Skeletal muscle tissue (tissue), 4 donors: ENCODE data around the gene SMG6. TPM values are rescaled to one million over a fixed set of nuclear protein-coding genes. Genes with fewer than 3 reads are reported as not detected.

ENCODE experiments used
- H3K27ac ChIP-seq: one replicate; pipeline ENCODE4 v1.7.0; 2013; ENCODE audit warnings: mild to moderate bottlenecking, low read depth, low read length, inconsistent platforms
- H3K27me3 ChIP-seq, 3 donors: one replicate each; pipeline ENCODE4 v1.7.0; 2013; ENCODE audit warnings: low read length in 3 of 3; ENCODE audit not compliant: control insufficient read depth in 3 of 3, insufficient read depth in 3 of 3
- H3K36me3 ChIP-seq, 3 donors: one replicate each; pipeline ENCODE4 v1.7.0; 2013; ENCODE audit warnings: low read length in 3 of 3; ENCODE audit not compliant: control insufficient read depth in 3 of 3, insufficient read depth in 3 of 3
- H3K4me1 ChIP-seq, 3 donors: one replicate each; pipeline ENCODE4 v1.7.0; 2013; ENCODE audit warnings: low read length in 3 of 3, mild to moderate bottlenecking in 3 of 3; ENCODE audit not compliant: control insufficient read depth in 3 of 3, insufficient read depth in 3 of 3
- H3K4me3 ChIP-seq, 3 donors: one replicate each; pipeline ENCODE4 v1.7.0; 2013; ENCODE audit warnings: low read length in 3 of 3
- H3K9ac ChIP-seq, 3 donors: one replicate each; pipeline ENCODE4 v1.7.0; 2013; ENCODE audit warnings: low read length in 3 of 3, mild to moderate bottlenecking in 3 of 3, moderate library complexity in 2 of 3, low read depth in 1 of 3
- H3K9me3 ChIP-seq, 3 donors: one replicate each; pipeline ENCODE4 v1.7.0; 2013; ENCODE audit warnings: low read length in 3 of 3; ENCODE audit not compliant: control insufficient read depth in 3 of 3
- total RNA-seq: library from RNA; depleted of rRNA; stranded (reverse); fragments of >200 nt; gene quantifications from one replicate; pipeline ENCODE4 v1.2.3, GENCODE V29; 2014
- donor health status: Osteomylitis.

Gene SMG6
- total RNA-seq, 1 donor from 2014 or later: 13.6 TPM

GRCh38 chr17:2223617-2223927 is 80.0 kb downstream of the SMG6 start:
- Histone ChIP-seq H3K9ac (peak overlapping the region; percentile 46 to 73 (median 61)), H3K27ac (peak overlapping the region; percentile 75)

GRCh38 chr17:2222901-2223616 is 80.5 kb downstream of the SMG6 start:
- peak overlapping the region; percentile 75 for H3K27ac ChIP-seq
- no peaks in the 10 kb centered on the region for H3K9me3 ChIP-seq
- H3K4me1 ChIP-seq: peaks cover 20 to 39% (median 39%) of the 10 kb centered on the region in 3 donors
- H3K27me3 ChIP-seq: no peaks in the 10 kb centered on the region
- no peaks in the 10 kb centered on the region for H3K36me3 ChIP-seq
- H3K4me3 ChIP-seq: peak overlapping the region in 1 of 3 donors; percentile 1
- H3K9ac ChIP-seq: peak overlapping the region; percentile 46 to 73 (median 61)

More at GRCh38 chr17:2223617-2223927, 80.0 kb downstream of the SMG6 start:
- H3K9me3 ChIP-seq: no peaks in the 10 kb centered on the region
- H3K4me1 ChIP-seq: peaks cover 20 to 39% (median 39%) of the 10 kb centered on the region in 3 donors
- H3K36me3 ChIP-seq: no peaks in the 10 kb centered on the region
- peak overlapping the region in 1 of 3 donors; percentile 1 for H3K4me3 ChIP-seq
- H3K27me3 ChIP-seq: no peaks in the 10 kb centered on the region

GRCh38 chr17:2222301-2222700 is 81.3 kb downstream of the SMG6 start:
- Histone ChIP-seq H3K9me3 (no peaks in the 10 kb centered on the region), H3K9ac (no peak overlapping the region), H3K36me3 (no peaks in the 10 kb centered on the region), H3K27ac (peak overlapping the region; percentile 75), H3K4me3 (no peak overlapping the region), H3K4me1 (peaks cover 20 to 38% (median 36%) of the 10 kb centered on the region in 3 donors), H3K27me3 (no peaks in the 10 kb centered on the region)

DNA sequence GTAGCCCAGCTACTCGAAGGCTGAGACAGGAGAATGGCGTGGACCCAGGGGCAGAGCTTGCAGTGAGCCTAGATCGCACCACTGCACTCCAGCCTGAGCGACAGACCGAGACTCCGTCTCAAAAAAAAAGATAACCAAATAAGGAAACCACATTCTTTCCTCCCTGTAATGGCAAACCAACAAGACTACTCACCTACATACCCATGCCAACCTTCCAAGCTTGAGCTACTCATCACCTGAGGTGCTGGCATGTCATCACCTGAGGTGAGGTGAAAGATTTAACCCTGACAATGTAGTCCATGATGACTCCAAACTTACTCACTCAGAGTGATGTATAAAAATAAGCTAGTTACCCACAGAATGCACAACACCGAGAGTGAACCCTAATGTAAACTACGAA is 85.2 kb downstream of the SMG6 start:
- Histone ChIP-seq H3K4me1 (peaks cover 41 to 44% (median 42%) of the 10 kb centered on the region in 3 donors), H3K36me3 (no peaks in the 10 kb centered on the region), H3K27ac (no peak overlapping the region), H3K27me3 (no peaks in the 10 kb centered on the region), H3K9me3 (no peaks in the 10 kb centered on the region), H3K4me3 (no peak overlapping the region), H3K9ac (no peak overlapping the region)

DNA sequence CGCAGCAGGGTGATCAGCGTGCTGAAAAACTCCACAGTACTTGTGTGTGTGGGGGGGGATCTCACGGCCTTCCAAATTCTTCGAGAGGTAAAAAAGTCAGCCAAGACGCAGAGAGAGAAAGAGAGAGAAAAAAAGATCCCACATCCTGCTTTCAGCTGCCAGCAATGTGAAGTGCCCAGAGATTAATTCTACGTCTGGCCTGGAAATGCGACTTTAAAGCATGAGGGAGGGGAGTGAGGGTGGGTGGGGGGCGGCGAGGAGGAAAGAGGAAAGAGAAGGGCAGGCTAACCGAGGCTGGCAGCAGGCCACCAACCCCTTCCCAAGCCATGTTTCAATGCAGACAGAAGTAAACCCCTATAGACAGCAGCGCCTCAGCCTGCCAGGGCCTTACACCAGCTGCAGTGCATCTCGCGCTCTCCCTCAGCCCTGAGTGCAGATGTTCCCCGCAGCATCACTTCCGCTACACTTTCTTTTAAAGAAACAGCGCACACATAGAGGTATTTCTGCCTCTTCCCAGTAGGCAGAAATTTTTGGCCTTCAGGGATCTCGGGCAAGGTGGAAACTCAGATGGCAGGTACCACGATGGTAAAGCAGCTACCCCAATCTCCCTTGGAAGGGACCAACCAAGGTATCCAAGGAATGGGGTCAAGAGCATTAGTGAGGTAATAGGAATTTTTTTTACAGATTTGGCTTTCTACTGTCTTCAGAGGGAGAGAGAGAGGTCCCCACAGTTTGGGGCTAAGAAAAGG is 87.8 kb downstream of the SMG6 start:
- H3K4me3 ChIP-seq: peak overlapping the region; percentile 25 to 57 (median 55)
- peaks cover 38 to 48% (median 41%) of the 10 kb centered on the region in 3 donors for H3K4me1 ChIP-seq
- H3K9ac ChIP-seq: peak overlapping the region; percentile 69 to 82 (median 78)
- no peaks in the 10 kb centered on the region for H3K27me3 ChIP-seq
- H3K36me3 ChIP-seq: no peaks in the 10 kb centered on the region
- peak overlapping the region; percentile 96 for H3K27ac ChIP-seq
- H3K9me3 ChIP-seq: no peaks in the 10 kb centered on the region

DNA sequence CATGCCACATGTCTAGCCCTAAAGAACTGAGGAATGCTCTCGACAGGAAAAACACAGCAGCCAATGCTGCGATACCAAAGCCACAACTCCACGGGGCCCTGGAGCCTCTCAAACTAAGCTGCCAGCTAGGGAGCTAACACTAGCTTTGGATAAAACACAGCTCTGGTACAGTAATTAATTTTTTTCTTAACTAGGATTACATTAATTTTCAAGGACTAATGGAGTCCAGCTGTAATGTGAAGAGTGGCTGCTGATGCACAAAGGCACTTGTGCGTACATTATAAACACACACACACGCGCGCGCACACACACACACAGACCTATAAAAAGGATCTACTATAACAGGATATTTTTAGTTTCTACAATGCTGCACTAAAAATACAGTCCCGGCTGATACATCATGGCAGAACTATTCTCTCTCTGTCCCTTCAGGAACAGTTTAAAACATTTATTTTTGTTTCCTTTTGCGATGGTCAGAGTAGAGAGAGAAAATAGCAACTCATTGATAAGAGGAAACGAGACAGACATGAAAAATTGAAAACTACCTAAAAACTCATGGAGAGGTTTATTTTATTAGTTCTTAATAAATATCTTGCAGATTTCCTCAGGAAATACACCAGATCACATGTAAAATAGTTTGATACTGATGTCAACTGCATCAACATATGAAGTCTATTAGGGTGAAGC is 88.5 kb downstream of the SMG6 start:
- H3K9me3 ChIP-seq: no peaks in the 10 kb centered on the region
- H3K36me3 ChIP-seq: no peaks in the 10 kb centered on the region
- H3K9ac ChIP-seq: peak overlapping the region; percentile 69 to 82 (median 78)
- peaks cover 38 to 48% (median 41%) of the 10 kb centered on the region in 3 donors for H3K4me1 ChIP-seq
- peak overlapping the region; percentile 46 to 57 (median 57) for H3K4me3 ChIP-seq
- H3K27ac ChIP-seq: peak overlapping the region; percentile 96
- no peaks in the 10 kb centered on the region for H3K27me3 ChIP-seq

GRCh38 chr17:2214047-2214928 is 89.3 kb downstream of the SMG6 start:
- peaks cover 42 to 48% (median 43%) of the 10 kb centered on the region in 3 donors for H3K4me1 ChIP-seq
- H3K9ac ChIP-seq: peak overlapping the region; percentile 69 to 82 (median 76)
- H3K9me3 ChIP-seq: no peaks in the 10 kb centered on the region

DNA sequence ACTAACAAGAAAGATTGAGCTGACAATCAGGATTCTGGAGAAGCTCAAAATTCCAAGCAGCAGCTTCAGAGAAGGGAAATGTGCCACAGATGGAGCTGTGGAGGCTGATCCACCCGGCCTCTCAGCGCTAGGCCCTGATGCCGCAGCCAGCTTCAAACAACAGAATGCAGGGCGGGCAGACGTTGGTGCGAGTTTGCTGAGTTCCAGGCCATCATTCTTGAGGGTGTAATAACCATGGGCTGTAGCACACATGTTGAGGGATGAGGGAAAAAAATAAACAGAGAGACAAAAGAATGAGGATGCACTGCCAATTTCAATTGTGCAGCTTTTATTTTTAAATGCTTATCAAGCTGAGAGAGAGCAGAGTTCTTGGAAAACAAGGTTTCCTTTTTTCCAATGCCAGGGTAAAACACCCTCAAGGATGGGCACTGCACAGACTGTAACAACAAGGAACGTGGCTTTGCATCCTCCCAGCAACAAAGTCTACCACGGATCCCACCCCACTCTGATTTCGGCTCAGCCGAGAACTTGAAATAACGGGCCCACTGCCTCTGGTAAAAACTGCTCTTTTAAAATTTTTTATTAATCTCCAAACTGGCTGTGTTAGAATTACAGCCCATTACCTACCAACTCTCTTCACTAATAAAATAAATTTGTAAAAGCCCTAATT is 90.2 kb downstream of the SMG6 start:
- peak overlapping the region in 1 of 3 donors; percentile 42 for H3K4me3 ChIP-seq

More at GRCh38 chr17:2214047-2214928, 89.3 kb downstream of the SMG6 start:
- H3K36me3 ChIP-seq: no peaks in the 10 kb centered on the region
- peak overlapping the region; percentile 46 to 57 (median 57) for H3K4me3 ChIP-seq
- peak overlapping the region; percentile 96 for H3K27ac ChIP-seq
- no peaks in the 10 kb centered on the region for H3K27me3 ChIP-seq

More for the DNA sequence above, 90.2 kb downstream of the SMG6 start:
- H3K4me1 ChIP-seq: peaks cover 47 to 48% (median 48%) of the 10 kb centered on the region in 3 donors
- H3K27me3 ChIP-seq: no peaks in the 10 kb centered on the region
- H3K27ac ChIP-seq: peak overlapping the region; percentile 96
- peak overlapping the region; percentile 69 to 82 (median 76) for H3K9ac ChIP-seq
- H3K9me3 ChIP-seq: no peaks in the 10 kb centered on the region
- peaks cover 0 to 2% (median 0%) of the 10 kb centered on the region in 3 donors for H3K36me3 ChIP-seq
